Activated CD4-positive, alpha-beta T cell treated with anti-CD3 and anti-CD28 coated beads, Interleukin-2, amount 10 ng/mL, durations not matched to agents 24 days and 14 days (primary cell): ENCODE data around the gene PCDHGA7. TPM values are rescaled to one million over a fixed set of nuclear protein-coding genes. Genes with fewer than 3 reads are reported as not detected.
A peak's percentile ranks its signal among the peaks of the same experiment; 100 is the strongest.
"Not testable (repeated sequence)": the region's sequence is repeated elsewhere in the genome, so short reads cannot be mapped to it uniquely, and the experiment has no call there.

Source experiments
- DNase-seq: peaks from one replicate; pipeline ENCODE4 v3.0.0; 2022
- H3K27ac Mint-ChIP-seq: one replicate; pipeline ENCODE4 v1.8.0; 2022; ENCODE audit warnings: mild to moderate bottlenecking, mixed read lengths
- H3K27me3 Mint-ChIP-seq: one replicate; pipeline ENCODE4 v1.8.0; 2022; ENCODE audit warnings: mixed read lengths
- H3K36me3 Mint-ChIP-seq: one replicate; pipeline ENCODE4 v1.8.0; 2022; ENCODE audit warnings: low read depth, mild to moderate bottlenecking, mixed read lengths
- H3K4me1 Mint-ChIP-seq: one replicate; pipeline ENCODE4 v1.8.0; 2021; ENCODE audit warnings: mixed read lengths
- H3K4me3 Mint-ChIP-seq: one replicate; pipeline ENCODE4 v1.8.0; 2022; ENCODE audit warnings: mild to moderate bottlenecking, moderate library complexity, mixed read lengths
- H3K9me3 Mint-ChIP-seq: one replicate; pipeline ENCODE4 v1.8.0; 2021; ENCODE audit warnings: mixed read lengths
- intact Hi-C: fragments of 100-400 bp; cut with micrococcal nuclease; formaldehyde crosslinking; loops from one replicate; pipeline ENCODE4 v1.15.1; 2023
- total RNA-seq: library from RNA; stranded (reverse); gene quantifications from 2 replicates; pipeline ENCODE4 v1.2.3, GENCODE V29; 2022

The PCDHGA7 gene
- total RNA-seq, 1 donor from 2014 or later = 0.23 TPM

DNA sequence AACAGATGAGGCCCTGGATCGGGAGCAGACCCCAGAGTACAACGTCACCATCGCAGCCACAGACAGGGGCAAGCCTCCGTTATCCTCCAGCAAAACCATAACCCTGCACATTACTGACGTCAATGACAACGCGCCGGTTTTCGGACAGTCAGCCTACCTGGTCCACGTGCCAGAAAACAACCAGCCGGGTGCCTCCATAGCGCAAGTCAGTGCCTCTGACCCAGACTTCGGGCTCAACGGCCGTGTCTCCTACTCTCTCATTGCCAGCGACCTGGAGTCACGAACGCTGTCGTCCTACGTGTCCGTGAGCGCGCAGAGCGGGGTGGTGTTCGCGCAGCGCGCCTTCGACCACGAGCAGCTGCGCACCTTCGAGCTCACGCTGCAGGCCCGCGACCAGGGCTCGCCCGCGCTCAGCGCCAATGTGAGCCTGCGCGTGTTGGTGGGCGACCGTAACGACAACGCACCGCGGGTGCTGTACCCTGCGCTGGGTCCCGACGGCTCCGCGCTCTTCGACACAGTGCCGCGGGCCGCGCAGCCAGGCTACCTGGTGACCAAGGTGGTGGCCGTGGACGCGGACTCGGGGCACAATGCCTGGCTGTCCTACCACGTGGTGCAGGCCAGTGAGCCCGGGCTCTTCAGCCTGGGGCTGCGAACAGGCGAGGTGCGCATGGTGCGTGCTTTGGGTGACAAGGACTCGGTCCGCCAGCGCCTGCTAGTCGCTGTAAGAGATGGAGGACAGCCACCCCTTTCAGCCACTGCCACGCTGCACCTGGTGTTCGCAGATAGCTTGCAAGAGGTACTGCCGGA, 36.7 kb downstream of the PCDHGA7 start:
- peaks cover 61% of the 10 kb centered on the region for H3K27me3 Mint-ChIP-seq

DNA sequence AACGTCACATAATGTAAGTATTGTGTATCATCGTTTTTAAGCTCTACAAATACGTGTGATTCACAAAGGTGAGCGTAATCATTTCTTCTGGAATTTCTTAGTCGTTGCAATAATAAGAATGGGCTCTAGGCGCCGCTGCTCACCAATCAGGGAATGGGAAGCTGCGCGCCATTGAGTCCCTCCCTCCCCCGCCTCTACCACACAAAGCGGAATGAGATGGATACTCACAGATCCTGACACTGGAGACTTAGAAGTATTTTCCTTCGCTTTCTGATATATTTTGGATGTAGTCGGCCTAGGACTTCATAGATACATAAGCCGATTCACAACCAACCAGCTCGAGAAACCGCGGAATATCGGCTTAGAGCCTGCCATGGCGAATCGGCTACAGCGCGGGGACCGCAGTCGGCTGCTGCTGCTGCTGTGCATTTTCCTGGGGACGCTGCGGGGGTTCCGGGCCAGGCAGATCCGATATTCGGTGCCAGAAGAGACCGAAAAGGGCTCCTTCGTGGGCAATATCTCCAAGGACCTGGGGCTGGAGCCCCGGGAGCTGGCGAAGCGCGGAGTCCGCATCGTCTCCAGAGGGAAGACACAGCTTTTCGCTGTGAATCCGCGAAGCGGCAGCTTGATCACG, 38.4 kb downstream of the PCDHGA7 start, which contains the start of gene PCDHGA11:
Gene PCDHGA11 (plus strand): TSS at position 197 of the 634 bp plus-strand sequence. CDS start 177 bp downstream, at position 374.
- peaks cover 31% of the 10 kb centered on the region for H3K9me3 Mint-ChIP-seq
- peaks cover 53% of the 10 kb centered on the region for H3K27me3 Mint-ChIP-seq
- peak within 1 kb of the TSS; percentile 30 for H3K27ac Mint-ChIP-seq
- intact Hi-C loops = loop anchor here (2.0 to 5.0 kb wide), 3 partner anchors 56 to 104 kb away; partner anchors contain the start of gene PCDHGC3
- H3K4me3 Mint-ChIP-seq = peak within 1 kb of the TSS; percentile 84
- H3K36me3 Mint-ChIP-seq = peaks cover 5% of the 10 kb centered on the region
- H3K4me1 Mint-ChIP-seq = peaks cover 18% of the 10 kb centered on the region
- DNase-seq = peak; percentile 85

More for the DNA sequence above, 36.7 kb downstream of the PCDHGA7 start:
- DNase-seq = peak; percentile 50
- H3K4me3 Mint-ChIP-seq = no peak overlapping the region
- H3K4me1 Mint-ChIP-seq = peaks cover 20% of the 10 kb centered on the region
- peaks cover 35% of the 10 kb centered on the region for H3K9me3 Mint-ChIP-seq
- H3K27ac Mint-ChIP-seq = peak overlapping the region; percentile 50
- peaks cover 5% of the 10 kb centered on the region for H3K36me3 Mint-ChIP-seq
- intact Hi-C loops = no loop called here

DNA sequence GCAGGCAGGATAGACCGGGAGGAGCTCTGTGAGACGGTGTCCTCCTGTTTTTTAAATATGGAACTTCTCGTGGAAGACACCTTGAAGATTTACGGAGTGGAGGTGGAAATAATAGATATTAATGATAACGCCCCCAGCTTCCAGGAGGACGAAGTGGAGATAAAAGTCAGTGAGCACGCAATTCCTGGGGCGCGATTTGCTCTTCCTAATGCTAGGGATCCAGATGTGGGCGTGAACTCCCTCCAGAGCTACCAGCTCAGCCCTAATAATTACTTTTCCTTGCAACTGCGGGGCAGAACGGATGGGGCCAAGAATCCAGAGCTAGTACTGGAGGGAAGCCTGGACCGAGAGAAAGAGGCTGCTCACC, 38.9 kb downstream of the PCDHGA7 start:
- DNase-seq = no peak
- H3K9me3 Mint-ChIP-seq = peaks cover 31% of the 10 kb centered on the region
- intact Hi-C loops = loop anchor here (2.0 to 5.0 kb wide), 3 partner anchors 56 to 103 kb away; partner anchors contain the start of gene PCDHGC3
- peaks cover 18% of the 10 kb centered on the region for H3K4me1 Mint-ChIP-seq
- no peak overlapping the region for H3K27ac Mint-ChIP-seq
- peaks cover 49% of the 10 kb centered on the region for H3K27me3 Mint-ChIP-seq
- peaks cover 5% of the 10 kb centered on the region for H3K36me3 Mint-ChIP-seq
- H3K4me3 Mint-ChIP-seq = peak overlapping the region; percentile 84

DNA sequence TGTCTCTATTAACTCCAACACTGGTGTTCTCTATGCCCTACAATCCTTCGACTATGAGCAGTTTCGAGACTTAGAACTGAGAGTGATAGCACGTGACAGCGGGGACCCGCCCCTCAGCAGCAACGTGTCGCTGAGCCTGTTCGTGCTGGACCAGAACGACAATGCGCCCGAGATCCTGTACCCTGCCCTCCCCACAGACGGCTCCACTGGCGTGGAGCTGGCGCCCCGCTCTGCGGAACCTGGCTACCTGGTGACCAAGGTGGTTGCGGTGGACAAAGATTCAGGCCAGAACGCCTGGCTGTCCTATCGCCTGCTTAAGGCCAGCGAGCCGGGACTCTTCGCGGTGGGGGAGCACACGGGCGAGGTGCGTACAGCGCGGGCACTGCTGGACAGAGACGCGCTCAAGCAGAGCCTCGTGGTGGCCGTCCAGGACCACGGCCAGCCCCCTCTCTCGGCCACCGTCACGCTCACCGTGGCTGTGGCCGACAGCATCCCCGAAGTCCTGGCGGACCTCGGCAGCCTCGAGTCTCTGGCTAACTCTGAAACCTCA, 40.3 kb downstream of the PCDHGA7 start:
- peaks cover 47% of the 10 kb centered on the region for H3K27me3 Mint-ChIP-seq
- H3K9me3 Mint-ChIP-seq = peaks cover 30% of the 10 kb centered on the region
- H3K4me3 Mint-ChIP-seq = no peak overlapping the region
- peak; percentile 46 for DNase-seq
- peaks cover 4% of the 10 kb centered on the region for H3K36me3 Mint-ChIP-seq
- no peak overlapping the region for H3K27ac Mint-ChIP-seq
- intact Hi-C loops = loop anchor here (5.0 kb wide), 1 partner anchor 54 kb away; the partner anchor contains the start of gene PCDHGC3
- H3K4me1 Mint-ChIP-seq = peaks cover 18% of the 10 kb centered on the region

DNA sequence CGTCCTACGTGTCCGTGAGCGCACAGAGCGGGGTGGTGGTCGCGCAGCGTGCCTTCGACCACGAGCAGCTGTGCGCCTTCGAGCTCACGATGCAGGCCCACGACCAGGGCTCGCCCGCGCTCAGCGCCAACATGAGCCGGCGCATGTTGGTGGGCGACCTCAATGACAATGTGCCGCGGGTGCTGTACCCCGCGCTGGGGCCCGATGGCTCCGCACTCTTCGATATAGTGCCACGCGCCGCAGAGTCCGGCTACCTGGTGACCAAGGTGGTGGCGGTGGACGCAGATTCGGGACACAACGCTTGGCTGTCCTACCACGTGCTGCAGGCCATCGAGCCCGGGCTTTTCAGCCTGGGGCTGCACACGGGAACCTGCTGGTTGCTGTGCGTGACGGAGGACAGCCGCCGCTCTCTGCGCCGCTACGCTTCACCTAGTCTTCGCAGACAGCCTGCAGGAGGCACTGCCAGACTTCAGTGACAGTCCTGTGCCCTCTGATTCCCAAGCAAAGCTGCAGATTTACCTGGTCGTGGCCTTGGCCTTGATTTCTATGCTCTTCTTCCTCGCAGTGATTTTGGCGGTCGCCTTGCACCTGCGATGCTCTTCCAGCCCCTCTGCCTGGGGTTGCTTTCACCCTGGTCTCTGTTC, 45.4 kb downstream of the PCDHGA7 start:
- intact Hi-C loops = no loop called here
- Mint-ChIP-seq H3K27ac (no peak overlapping the region), H3K36me3 (peaks cover 4% of the 10 kb centered on the region), H3K27me3 (peaks cover 32% of the 10 kb centered on the region), H3K9me3 (peaks cover 9% of the 10 kb centered on the region), H3K4me3 (no peak overlapping the region), H3K4me1 (peaks cover 3% of the 10 kb centered on the region)
- no peak for DNase-seq

DNA sequence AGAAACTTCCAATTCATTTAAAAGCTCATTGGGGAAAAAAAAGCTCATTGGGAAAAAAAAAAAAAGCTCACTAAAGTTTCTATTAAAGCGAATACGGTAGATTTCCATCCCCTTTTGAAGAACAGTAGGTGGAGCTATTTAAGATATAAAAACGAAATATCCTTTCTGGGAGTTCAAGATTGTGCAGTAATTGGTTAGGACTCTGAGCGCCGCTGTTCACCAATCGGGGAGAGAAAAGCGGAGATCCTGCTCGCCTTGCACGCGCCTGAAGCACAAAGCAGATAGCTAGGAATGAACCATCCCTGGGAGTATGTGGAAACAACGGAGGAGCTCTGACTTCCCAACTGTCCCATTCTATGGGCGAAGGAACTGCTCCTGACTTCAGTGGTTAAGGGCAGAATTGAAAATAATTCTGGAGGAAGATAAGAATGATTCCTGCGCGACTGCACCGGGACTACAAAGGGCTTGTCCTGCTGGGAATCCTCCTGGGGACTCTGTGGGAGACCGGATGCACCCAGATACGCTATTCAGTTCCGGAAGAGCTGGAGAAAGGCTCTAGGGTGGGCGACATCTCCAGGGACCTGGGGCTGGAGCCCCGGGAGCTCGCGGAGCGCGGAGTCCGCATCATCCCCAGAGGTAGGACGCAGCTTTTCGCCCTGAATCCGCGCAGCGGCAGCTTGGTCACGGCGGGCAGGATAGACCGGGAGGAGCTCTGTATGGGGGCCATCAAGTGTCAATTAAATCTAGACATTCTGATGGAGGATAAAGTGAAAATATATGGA, 48.0 kb downstream of the PCDHGA7 start, which contains the start of gene PCDHGA12:
Gene PCDHGA12 (plus strand): TSS at position 176 of the 782 bp plus-strand sequence. CDS start 253 bp downstream, at position 429.
- Mint-ChIP-seq H3K9me3 (peaks cover 9% of the 10 kb centered on the region), H3K4me3 (peak within 1 kb of the TSS; percentile 78), H3K27ac (peak within 1 kb of the TSS; percentile 69), H3K27me3 (peaks cover 22% of the 10 kb centered on the region), H3K36me3 (peaks cover 4% of the 10 kb centered on the region), H3K4me1 (peaks cover 3% of the 10 kb centered on the region)
- DNase-seq = peak; percentile 72
- intact Hi-C loops = no loop called here

DNA sequence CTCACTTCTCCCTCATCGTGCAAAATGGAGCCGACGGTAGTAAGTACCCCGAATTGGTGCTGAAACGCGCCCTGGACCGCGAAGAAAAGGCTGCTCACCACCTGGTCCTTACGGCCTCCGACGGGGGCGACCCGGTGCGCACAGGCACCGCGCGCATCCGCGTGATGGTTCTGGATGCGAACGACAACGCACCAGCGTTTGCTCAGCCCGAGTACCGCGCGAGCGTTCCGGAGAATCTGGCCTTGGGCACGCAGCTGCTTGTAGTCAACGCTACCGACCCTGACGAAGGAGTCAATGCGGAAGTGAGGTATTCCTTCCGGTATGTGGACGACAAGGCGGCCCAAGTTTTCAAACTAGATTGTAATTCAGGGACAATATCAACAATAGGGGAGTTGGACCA, 48.7 kb downstream of the PCDHGA7 start:
- H3K27ac Mint-ChIP-seq = no peak overlapping the region
- DNase-seq = peak; percentile 62
- peak overlapping the region; percentile 78 for H3K4me3 Mint-ChIP-seq
- peaks cover 9% of the 10 kb centered on the region for H3K9me3 Mint-ChIP-seq
- intact Hi-C loops = no loop called here
- H3K4me1 Mint-ChIP-seq = peaks cover 3% of the 10 kb centered on the region
- peaks cover 24% of the 10 kb centered on the region for H3K27me3 Mint-ChIP-seq
- peaks cover 4% of the 10 kb centered on the region for H3K36me3 Mint-ChIP-seq

DNA sequence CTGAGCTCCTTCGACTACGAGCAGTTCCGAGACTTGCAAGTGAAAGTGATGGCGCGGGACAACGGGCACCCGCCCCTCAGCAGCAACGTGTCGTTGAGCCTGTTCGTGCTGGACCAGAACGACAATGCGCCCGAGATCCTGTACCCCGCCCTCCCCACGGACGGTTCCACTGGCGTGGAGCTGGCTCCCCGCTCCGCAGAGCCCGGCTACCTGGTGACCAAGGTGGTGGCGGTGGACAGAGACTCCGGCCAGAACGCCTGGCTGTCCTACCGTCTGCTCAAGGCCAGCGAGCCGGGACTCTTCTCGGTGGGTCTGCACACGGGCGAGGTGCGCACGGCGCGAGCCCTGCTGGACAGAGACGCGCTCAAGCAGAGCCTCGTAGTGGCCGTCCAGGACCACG, 49.8 kb downstream of the PCDHGA7 start:
- H3K9me3 Mint-ChIP-seq, H3K27ac Mint-ChIP-seq, H3K4me1 Mint-ChIP-seq, intact Hi-C loops, DNase-seq, H3K36me3 Mint-ChIP-seq: not testable (repeated sequence)
- H3K4me3 Mint-ChIP-seq = peak overlapping the region; percentile 51
- peaks cover 26% of the 10 kb centered on the region for H3K27me3 Mint-ChIP-seq

DNA sequence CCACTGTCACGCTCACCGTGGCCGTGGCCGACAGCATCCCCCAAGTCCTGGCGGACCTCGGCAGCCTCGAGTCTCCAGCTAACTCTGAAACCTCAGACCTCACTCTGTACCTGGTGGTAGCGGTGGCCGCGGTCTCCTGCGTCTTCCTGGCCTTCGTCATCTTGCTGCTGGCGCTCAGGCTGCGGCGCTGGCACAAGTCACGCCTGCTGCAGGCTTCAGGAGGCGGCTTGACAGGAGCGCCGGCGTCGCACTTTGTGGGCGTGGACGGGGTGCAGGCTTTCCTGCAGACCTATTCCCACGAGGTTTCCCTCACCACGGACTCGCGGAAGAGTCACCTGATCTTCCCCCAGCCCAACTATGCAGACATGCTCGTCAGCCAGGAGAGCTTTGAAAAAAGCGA, 50.2 kb downstream of the PCDHGA7 start:
- H3K9me3 Mint-ChIP-seq, H3K36me3 Mint-ChIP-seq, H3K4me1 Mint-ChIP-seq, intact Hi-C loops, DNase-seq, H3K27ac Mint-ChIP-seq, H3K4me3 Mint-ChIP-seq: not testable (repeated sequence)
- H3K27me3 Mint-ChIP-seq = peaks cover 27% of the 10 kb centered on the region

DNA sequence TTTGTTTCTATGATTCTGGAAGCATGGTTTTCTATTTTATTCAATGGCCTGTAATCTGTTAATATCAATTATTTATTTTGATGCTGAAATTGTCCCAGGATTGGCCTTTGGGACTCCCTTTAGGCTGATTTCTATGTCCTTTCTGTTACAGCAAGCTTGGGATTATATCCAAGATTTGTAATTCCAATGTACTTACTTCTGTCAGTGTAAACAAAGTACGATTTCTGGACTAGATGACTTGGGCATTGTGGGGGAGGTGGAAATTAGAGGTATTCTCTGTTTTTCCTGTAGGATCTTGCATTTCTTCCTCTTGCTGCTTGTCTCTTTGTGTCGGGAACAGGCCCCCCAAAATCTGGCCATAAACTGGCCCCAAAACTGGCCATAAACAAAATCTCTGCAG, 51.5 kb downstream of the PCDHGA7 start:
- H3K4me3 Mint-ChIP-seq = no peak overlapping the region
- H3K36me3 Mint-ChIP-seq = peaks cover 4% of the 10 kb centered on the region
- no peak overlapping the region for H3K27ac Mint-ChIP-seq
- intact Hi-C loops = no loop called here
- peaks cover 27% of the 10 kb centered on the region for H3K27me3 Mint-ChIP-seq
- H3K9me3 Mint-ChIP-seq = peaks cover 9% of the 10 kb centered on the region
- H3K4me1 Mint-ChIP-seq = peaks cover 3% of the 10 kb centered on the region
- DNase-seq = no peak
